Ishikawa (cell line): ENCODE data around the gene EIF6.

Experiments
- CEBPB ChIP-seq: IDR thresholded peaks from 2 replicates; pipeline ENCODE4 v1.6.1; 2012
- CREB1 ChIP-seq: IDR thresholded peaks from 2 replicates; pipeline ENCODE4 v1.6.1; 2012; ENCODE audit warnings: low read depth
- EGR1 ChIP-seq: IDR thresholded peaks from 2 replicates; pipeline ENCODE4 v1.6.1; 2012
- EP300 ChIP-seq: IDR thresholded peaks from 2 replicates; pipeline ENCODE4 v1.6.1; 2012; ENCODE audit warnings: borderline replicate concordance
- FOXM1 ChIP-seq: IDR thresholded peaks from 2 replicates; pipeline ENCODE4 v1.6.1; 2012; ENCODE audit warnings: low read depth, borderline replicate concordance
- MAX ChIP-seq: IDR thresholded peaks from 2 replicates; pipeline ENCODE4 v1.6.1; 2012
- NFIC ChIP-seq: IDR thresholded peaks from 2 replicates; pipeline ENCODE4 v1.6.1; 2012
- RAD21 ChIP-seq: IDR thresholded peaks from 2 replicates; pipeline ENCODE4 v1.6.1; 2012; ENCODE audit warnings: low read depth
- REST ChIP-seq: IDR thresholded peaks from 2 replicates; pipeline ENCODE4 v1.6.1; 2012; ENCODE audit warnings: low read depth, mild to moderate bottlenecking
- TAF1 ChIP-seq: IDR thresholded peaks from 2 replicates; pipeline ENCODE4 v1.6.1; 2012; ENCODE audit warnings: low read depth, mild to moderate bottlenecking
- TCF12 ChIP-seq: IDR thresholded peaks from 2 replicates; pipeline ENCODE4 v1.6.1; 2012; ENCODE audit warnings: low read depth
- TEAD4 ChIP-seq: IDR thresholded peaks from 2 replicates; pipeline ENCODE4 v1.6.1; 2012
- USF1 ChIP-seq: IDR thresholded peaks from 2 replicates; pipeline ENCODE4 v1.6.1; 2012
- YY1 ChIP-seq: IDR thresholded peaks from 2 replicates; pipeline ENCODE4 v1.6.1; 2012; ENCODE audit warnings: low read depth
- ZBTB7A ChIP-seq: IDR thresholded peaks from 2 replicates; pipeline ENCODE4 v1.6.1; 2012; ENCODE audit warnings: low read depth

EIF6 gene

GRCh38 chr20:35284267-35284991 lies at the start of gene EIF6:
TSS of gene EIF6 (minus strand) at chr20:35284772. CDS start at chr20:35284487, 285 bp downstream.
- TF ChIP-seq EP300 (no peak), REST (0 out of 2 replicates have a peak, but pooled peaks have one; percentile 18), CEBPB (no peak), CREB1 (no peak), EGR1 (no peak), USF1 (no peak), TEAD4 (0 out of 2 replicates have a peak, but pooled peaks have one; percentile 21), ZBTB7A (no peak), YY1 (0 out of 2 replicates have a peak, but pooled peaks have one; percentile 12), TCF12 (0 out of 2 replicates have a peak, but pooled peaks have one; percentile 36), TAF1 (peak; percentile 89), FOXM1 (no peak), NFIC (0 out of 2 replicates have a peak, but pooled peaks have one; percentile 5), MAX (peak; percentile 84), RAD21 (no peak)

- TF ChIP-seq CEBPB (no peak), EGR1 (no peak), USF1 (no peak), EP300 (no peak)
These were observed 49.0 kb upstream of the EIF6 start for GRCh38 chr20:35333606-35334005.

GRCh38 chr20:35332540-35333200 lies 48.1 kb upstream of the EIF6 start:
- TF ChIP-seq TAF1 (no peak), REST (no peak), FOXM1 (no peak), NFIC (no peak), EP300 (no peak), MAX (no peak), YY1 (no peak), ZBTB7A (no peak), CREB1 (no peak), TCF12 (no peak), EGR1 (no peak), USF1 (no peak), RAD21 (no peak)

- TF ChIP-seq RAD21 = peak; percentile 66
- no peak for TF ChIP-seq FOXM1
- no peak for TF ChIP-seq TAF1
These were observed 45.0 kb upstream of the EIF6 start for GRCh38 chr20:35329435-35330139.

- TF ChIP-seq CEBPB = no peak
- TF ChIP-seq TAF1 = no peak
- TF ChIP-seq FOXM1 = no peak
- TF ChIP-seq EP300 = no peak
- TF ChIP-seq ZBTB7A = no peak
- TF ChIP-seq EGR1 = no peak
These were observed 44.1 kb upstream of the EIF6 start for GRCh38 chr20:35328689-35329088.
